ENCODE measurements around the gene RACGAP1. TPM values are rescaled to one million over a fixed set of nuclear protein-coding genes. Genes with fewer than 3 reads are reported as not detected.

RACGAP1 gene
- total RNA-seq, 2 experiments from 2014 or later, result 113 to 117 TPM

- H3K27ac Mint-ChIP-seq, result no peak overlapping the region
- H3K9me3 Mint-ChIP-seq, result peaks cover 2% of the 10 kb centered on the region
- intact Hi-C loops (cut with micrococcal nuclease), result no loop called here
- H3K4me1 Mint-ChIP-seq (ENCODE audit: low read depth), result peaks cover 14% of the 10 kb centered on the region
- peaks cover 22% of the 10 kb centered on the region for H3K36me3 Mint-ChIP-seq (ENCODE audit: low read depth)
- ATAC-seq (no peak), DNase-seq (no peak)
- H3K27me3 Mint-ChIP-seq, result peaks cover 3% of the 10 kb centered on the region
- no peak for TF ChIP-seq CTCF (IDR thresholded peaks at IDR 0.05)
- ChIA-PET CTCF (interaction anchor here (0.6 to 4.3 kb wide), 4 partner anchors 12 to 728 kb away, joined by 4 to 22 read pairs (median 14); no protein-coding TSS in a partner anchor), POLR2A (no interaction called here)
- H3K4me3 Mint-ChIP-seq, result no peak overlapping the region
Observed at GRCh38 chr12:50026691-50027090, 1.4 kb upstream of the RACGAP1 start.

- H3K27ac Mint-ChIP-seq, result peak overlapping the region; percentile 97
- peak overlapping the region; percentile 93 for H3K4me3 Mint-ChIP-seq
- peaks cover 22% of the 10 kb centered on the region for H3K36me3 Mint-ChIP-seq (ENCODE audit: low read depth)
- no peak for TF ChIP-seq CTCF (IDR thresholded peaks at IDR 0.05)
- intact Hi-C loops (cut with micrococcal nuclease), result no loop called here
- POLR2A ChIA-PET, result interaction anchor here (1.0 to 1.7 kb wide), 7 partner anchors 9 to 87 kb away, joined by 3 to 11 read pairs (median 3); partner anchors contain the start of gene COX14
- peak; percentile 35 for DNase-seq
- H3K9me3 Mint-ChIP-seq, result peaks cover 2% of the 10 kb centered on the region
- H3K4me1 Mint-ChIP-seq (ENCODE audit: low read depth), result peaks cover 18% of the 10 kb centered on the region
- CTCF ChIA-PET, result interaction anchor here (0.7 to 4.3 kb wide), 5 partner anchors 14 to 79 kb away, joined by 7 to 22 read pairs (median 9); no protein-coding TSS in a partner anchor
- no peaks in the 10 kb centered on the region for H3K27me3 Mint-ChIP-seq
- peak; percentile 28 for ATAC-seq
Observed at GRCh38 chr12:50024805-50025186, 498 bp downstream of the RACGAP1 start.

GRCh38 chr12:50024227-50024626 is 1.1 kb downstream of the RACGAP1 start:
- no peak for TF ChIP-seq CTCF (IDR thresholded peaks at IDR 0.05)
- peaks cover 23% of the 10 kb centered on the region for H3K36me3 Mint-ChIP-seq (ENCODE audit: low read depth)
- peak overlapping the region; percentile 97 for H3K27ac Mint-ChIP-seq
- H3K4me1 Mint-ChIP-seq (ENCODE audit: low read depth), result peaks cover 18% of the 10 kb centered on the region
- ChIA-PET CTCF (interaction anchor here (0.7 to 4.3 kb wide), 5 partner anchors 15 to 78 kb away, joined by 7 to 22 read pairs (median 9); no protein-coding TSS in a partner anchor), POLR2A (interaction anchor here (1.0 kb wide), 1 partner anchor 35 kb away, joined by 3 read pairs; no protein-coding TSS in a partner anchor)
- intact Hi-C loops (cut with micrococcal nuclease), result no loop called here
- H3K4me3 Mint-ChIP-seq, result peak overlapping the region; percentile 93
- no peaks in the 10 kb centered on the region for H3K27me3 Mint-ChIP-seq
- ATAC-seq (no peak), DNase-seq (no peak)
- H3K9me3 Mint-ChIP-seq, result peaks cover 2% of the 10 kb centered on the region

GRCh38 chr12:50022903-50023302 is 2.4 kb downstream of the RACGAP1 start:
- Mint-ChIP-seq H3K4me1 (ENCODE audit: low read depth) (peaks cover 22% of the 10 kb centered on the region), H3K27me3 (no peaks in the 10 kb centered on the region), H3K9me3 (peaks cover 2% of the 10 kb centered on the region), H3K27ac (no peak overlapping the region), H3K36me3 (ENCODE audit: low read depth) (peaks cover 26% of the 10 kb centered on the region), H3K4me3 (no peak overlapping the region)
- intact Hi-C loops (cut with micrococcal nuclease), result no loop called here
- CTCF ChIA-PET, result interaction anchor here (4.3 kb wide), 1 partner anchor 16 kb away, joined by 22 read pairs; no protein-coding TSS in a partner anchor
- no peak for ATAC-seq
- TF ChIP-seq CTCF (IDR thresholded peaks at IDR 0.05), result no peak
- POLR2A ChIA-PET, result no interaction called here
- DNase-seq, result no peak

GRCh38 chr12:50021031-50021430 is 4.3 kb downstream of the RACGAP1 start:
- DNase-seq (no peak), ATAC-seq (no peak)
- TF ChIP-seq CTCF (IDR thresholded peaks at IDR 0.05), result no peak
- H3K36me3 Mint-ChIP-seq (ENCODE audit: low read depth), result peaks cover 29% of the 10 kb centered on the region
- POLR2A ChIA-PET, result no interaction called here
- intact Hi-C loops (cut with micrococcal nuclease), result no loop called here
- peaks cover 2% of the 10 kb centered on the region for H3K9me3 Mint-ChIP-seq
- H3K4me3 Mint-ChIP-seq, result no peak overlapping the region
- peaks cover 22% of the 10 kb centered on the region for H3K4me1 Mint-ChIP-seq (ENCODE audit: low read depth)
- CTCF ChIA-PET, result interaction anchor here (0.7 to 3.6 kb wide), 6 partner anchors 17 to 280 kb away, joined by 3 to 15 read pairs (median 4); partner anchors contain the start of gene TMBIM6
- H3K27me3 Mint-ChIP-seq, result no peaks in the 10 kb centered on the region
- no peak overlapping the region for H3K27ac Mint-ChIP-seq

Measured in activated CD8-positive, alpha-beta T cell treated with anti-CD3 and anti-CD28 coated beads for 36 hours (primary cell).